Muscle of leg (tissue), 11 donors: ENCODE data around the gene RSPH9. TPM values are rescaled to one million over a fixed set of nuclear protein-coding genes. Genes with fewer than 3 reads are reported as not detected.

Experiments used
- DNase-seq: peaks from one replicate; pipeline ENCODE4 v3.0.0; 2013
- H3K27ac ChIP-seq: one replicate; pipeline ENCODE4 v1.5.1; 2013; ENCODE audit warnings: mild to moderate bottlenecking, low read length, control low read depth
- H3K27me3 ChIP-seq: one replicate; pipeline ENCODE4 v1.6.1; 2013; ENCODE audit warnings: low read length; ENCODE audit not compliant: control insufficient read depth, insufficient read depth
- H3K36me3 ChIP-seq: one replicate; pipeline ENCODE4 v1.6.1; 2013; ENCODE audit warnings: low read length; ENCODE audit not compliant: control insufficient read depth, insufficient read depth
- H3K4me1 ChIP-seq: one replicate; pipeline ENCODE4 v1.6.1; 2013; ENCODE audit warnings: low read length; ENCODE audit not compliant: control insufficient read depth, insufficient read depth
- H3K4me3 ChIP-seq: one replicate; pipeline ENCODE4 v1.5.1; 2013; ENCODE audit warnings: low read length, control low read depth
- H3K9me3 ChIP-seq: replicated peaks from 2 replicates; pipeline ENCODE4 v1.6.1; 2013; ENCODE audit warnings: low read depth, low read length; ENCODE audit not compliant: control insufficient read depth
- WGBS: methylation state at CpG from one replicate; pipeline ENCODE4 v1.1.5; 2013; ENCODE audit warnings: missing lambda C conversion rate; ENCODE audit not compliant: insufficient coverage; 5-methylcytosine and 5-hydroxymethylcytosine counted together
- polyA plus RNA-seq, 8 donors: library from polyadenylated mRNA; unstranded; fragments of 120-200 nt; gene quantifications; one replicate each; pipeline versions ENCODE4 v1.2.1 to v1.2.3, GENCODE V29; 2013; ENCODE audit warnings: inconsistent platforms in 1 of 8, low replicate concordance in 1 of 8; ENCODE audit not compliant: insufficient read length in 8 of 8, insufficient read depth in 1 of 8
- total RNA-seq: library from RNA; stranded (reverse); fragments of 120-200 nt; gene quantifications from one replicate; pipeline ENCODE4 v1.2.4, GENCODE V29; 2013

The RSPH9 gene
- total and polyA plus RNA-seq, 9 donors, result 0.41 to 1.1 (median 0.78) TPM

- Histone ChIP-seq H3K27me3 (no peaks in the 10 kb centered on the region), H3K27ac (peak overlapping the region; percentile 47), H3K9me3 (no peaks in the 10 kb centered on the region), H3K4me1 (peaks cover 71% of the 10 kb centered on the region), H3K36me3 (peaks cover 26% of the 10 kb centered on the region), H3K4me3 (no peak overlapping the region)
- 3% methylated on average over 11 of the region's 16 CpGs for WGBS
- peak; percentile 84 for DNase-seq
Measured at GRCh38 chr6:43667245-43668150, 22.7 kb downstream of the RSPH9 start.

DNA sequence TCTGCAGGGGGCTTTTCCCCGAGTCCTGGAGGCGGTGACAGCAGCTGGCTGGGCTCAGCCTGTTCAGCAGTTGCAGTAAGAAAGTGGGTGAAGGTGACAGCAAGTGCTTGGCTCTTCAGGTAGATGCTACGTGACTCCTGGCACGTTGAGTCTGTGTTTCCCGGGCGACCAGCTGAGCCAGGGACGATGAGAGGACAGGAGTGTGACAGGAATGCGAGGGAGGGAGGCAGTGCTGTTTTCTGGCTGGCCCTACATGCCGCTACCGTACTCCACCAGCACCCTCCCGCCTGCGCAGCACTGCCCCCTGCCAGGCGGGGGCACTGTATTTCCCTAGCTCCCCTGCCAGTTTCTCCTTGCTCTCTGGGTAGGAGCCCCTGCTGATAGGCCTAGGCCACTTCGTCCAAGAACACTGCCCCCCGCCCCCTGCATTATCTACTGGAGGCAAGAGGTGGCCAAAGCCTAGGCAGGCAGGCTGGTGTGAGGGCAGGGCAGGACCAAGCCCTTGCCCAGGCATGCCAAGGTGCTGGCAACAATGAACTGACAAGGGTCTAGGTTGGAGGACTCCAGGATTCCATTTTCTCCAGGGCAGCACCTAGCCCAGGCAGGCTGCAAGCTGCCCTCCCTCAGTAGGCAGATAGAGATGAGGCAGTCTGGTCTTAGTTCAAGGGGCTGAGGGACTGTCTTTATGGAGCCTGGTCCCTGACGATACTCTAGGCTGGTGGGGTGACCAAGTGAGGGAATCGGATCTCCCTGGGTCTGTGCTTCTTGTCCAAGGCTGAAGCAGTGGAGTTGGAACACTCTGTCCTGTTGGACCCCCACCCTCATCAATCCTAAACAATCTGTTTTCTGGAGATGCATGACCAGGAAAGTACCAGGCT lies 23.6 kb downstream of the RSPH9 start:
- H3K36me3 ChIP-seq, result peaks cover 33% of the 10 kb centered on the region
- H3K4me3 ChIP-seq, result no peak overlapping the region
- 12% methylated on average over 15 of the region's 17 CpGs for WGBS
- H3K4me1 ChIP-seq, result peaks cover 79% of the 10 kb centered on the region
- no peaks in the 10 kb centered on the region for H3K9me3 ChIP-seq
- peak; percentile 52 for DNase-seq
- no peaks in the 10 kb centered on the region for H3K27me3 ChIP-seq
- H3K27ac ChIP-seq, result peak overlapping the region; percentile 80

DNA sequence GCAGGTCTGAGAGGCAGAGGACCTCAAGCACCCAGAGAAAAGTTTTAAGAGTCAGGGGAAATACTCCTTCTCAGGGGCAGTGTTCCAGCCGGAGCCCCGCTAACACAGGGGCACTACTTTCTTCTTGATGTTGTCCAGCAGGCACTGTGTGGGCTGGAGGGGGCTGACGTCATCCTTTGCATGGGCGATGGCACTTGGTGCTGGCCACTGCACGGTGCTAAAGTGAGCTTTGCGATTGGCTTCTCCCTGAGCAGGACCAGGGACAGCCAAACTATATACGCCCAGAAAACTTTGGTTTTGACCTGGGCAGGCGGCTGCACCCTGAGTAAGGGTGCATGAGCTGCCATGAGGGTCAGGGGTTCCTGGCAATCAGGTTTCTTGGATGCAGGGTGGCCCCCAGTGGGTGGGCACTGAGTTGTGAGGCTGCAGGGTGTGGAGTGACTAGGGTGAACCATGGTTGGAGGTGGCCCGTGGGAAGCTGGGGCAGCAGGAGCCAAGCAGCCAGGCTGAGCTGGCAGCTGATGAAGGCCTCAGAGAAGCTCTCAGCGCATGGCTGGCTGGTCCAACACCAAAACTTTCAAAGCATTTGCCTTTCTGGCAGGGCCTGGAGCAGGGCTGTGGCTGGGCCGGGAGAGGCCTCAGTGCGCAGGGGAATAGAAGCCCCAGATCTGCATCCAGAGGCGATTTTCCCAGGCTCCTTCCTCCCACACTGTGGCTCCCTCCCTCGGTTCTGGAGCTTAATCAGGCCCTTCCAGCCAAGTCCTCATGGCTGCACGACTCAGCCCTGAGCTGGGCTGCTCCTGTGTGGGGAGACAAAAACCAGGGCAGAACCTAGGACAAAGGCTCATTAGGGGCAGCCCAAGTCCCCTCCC lies 24.4 kb downstream of the RSPH9 start:
- Histone ChIP-seq H3K27ac (peak overlapping the region; percentile 80), H3K4me3 (no peak overlapping the region), H3K27me3 (no peaks in the 10 kb centered on the region), H3K36me3 (peaks cover 42% of the 10 kb centered on the region), H3K9me3 (no peaks in the 10 kb centered on the region), H3K4me1 (peaks cover 86% of the 10 kb centered on the region)
- 29% methylated on average over 13 of the region's 15 CpGs for WGBS
- DNase-seq, result peak; percentile 93

GRCh38 chr6:43669922-43670622 lies 25.2 kb downstream of the RSPH9 start:
- Histone ChIP-seq H3K4me3 (no peak overlapping the region), H3K27me3 (no peaks in the 10 kb centered on the region), H3K4me1 (peaks cover 86% of the 10 kb centered on the region), H3K27ac (peak overlapping the region; percentile 80), H3K36me3 (peaks cover 50% of the 10 kb centered on the region), H3K9me3 (no peaks in the 10 kb centered on the region)
- 74% methylated on average over 5 of the region's 6 CpGs for WGBS
- peak; percentile 57 for DNase-seq

DNA sequence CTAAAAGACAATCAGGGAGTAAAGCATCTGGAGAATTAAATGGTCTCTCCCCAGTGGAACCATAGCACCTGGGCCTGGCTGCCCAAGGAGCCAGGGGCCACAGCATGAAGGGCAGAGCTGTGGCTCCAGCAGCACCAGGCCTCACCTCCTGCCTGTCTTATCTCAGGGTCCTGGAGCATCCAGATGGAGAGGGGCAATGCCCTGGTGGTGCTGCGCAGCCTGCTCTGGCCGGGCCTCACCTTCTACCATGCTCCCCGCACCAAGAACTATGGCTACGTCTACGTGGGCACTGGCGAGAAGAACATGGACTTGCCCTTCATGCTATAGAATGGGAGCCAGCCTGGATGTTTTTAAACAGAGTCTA lies 25.8 kb downstream of the RSPH9 start:
- peak overlapping the region; percentile 80 for H3K27ac ChIP-seq
- H3K36me3 ChIP-seq, result peaks cover 55% of the 10 kb centered on the region
- no peaks in the 10 kb centered on the region for H3K27me3 ChIP-seq
- peaks cover 81% of the 10 kb centered on the region for H3K4me1 ChIP-seq
- WGBS, result 100% methylated on average over 4 of the region's 6 CpGs
- no peaks in the 10 kb centered on the region for H3K9me3 ChIP-seq
- no peak overlapping the region for H3K4me3 ChIP-seq
- DNase-seq, result no peak

- Histone ChIP-seq H3K27ac (no peak overlapping the region), H3K4me3 (no peak overlapping the region), H3K36me3 (peaks cover 59% of the 10 kb centered on the region), H3K4me1 (peaks cover 75% of the 10 kb centered on the region), H3K9me3 (no peaks in the 10 kb centered on the region), H3K27me3 (no peaks in the 10 kb centered on the region)
- no peak for DNase-seq
- 88% methylated on average over 7 of the region's 8 CpGs for WGBS
Measured at GRCh38 chr6:43671011-43671800, 26.4 kb downstream of the RSPH9 start.

DNA sequence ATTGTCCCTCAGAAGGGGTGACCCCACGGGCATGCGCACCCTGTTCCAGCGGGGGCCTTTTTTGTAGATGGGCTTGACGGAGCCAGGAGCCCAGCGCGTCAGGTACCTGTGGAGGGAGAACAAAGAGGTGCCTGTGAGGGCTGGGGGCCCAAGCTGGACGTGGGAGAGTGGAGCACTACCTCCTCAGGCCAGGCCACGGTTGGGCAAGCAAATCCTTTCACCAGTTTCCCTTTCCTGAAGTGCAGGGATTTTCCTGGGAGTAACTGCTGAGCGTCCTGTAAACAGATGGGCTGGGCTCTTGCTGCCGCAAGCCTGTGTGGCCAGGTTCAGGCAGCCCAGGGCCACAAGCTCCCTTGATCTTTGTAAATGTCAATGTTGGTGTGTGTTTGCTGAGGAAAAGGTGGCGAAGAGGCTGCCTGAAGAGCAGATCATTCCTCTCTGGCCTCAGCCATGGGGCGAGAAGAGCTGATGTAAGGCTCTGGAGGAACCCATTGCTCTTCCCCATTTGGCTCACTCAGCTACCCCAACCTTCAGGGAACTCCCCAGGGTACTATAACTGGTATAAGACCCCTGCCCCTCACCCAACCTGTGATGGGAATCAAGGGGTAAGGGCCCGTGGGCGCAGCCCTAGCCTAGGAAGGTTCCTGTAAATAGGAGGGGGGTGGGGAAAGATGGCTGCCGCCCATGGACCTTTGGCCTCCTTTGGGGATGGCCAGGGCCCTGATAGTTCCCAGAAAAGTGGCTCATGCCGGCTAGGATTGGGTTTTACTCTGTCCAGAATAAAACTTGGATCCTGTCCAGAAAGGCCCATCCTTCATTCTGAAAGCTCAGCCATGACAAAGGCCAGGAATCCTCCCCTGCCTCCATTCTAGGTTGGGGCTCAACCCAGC lies 27.2 kb downstream of the RSPH9 start:
- H3K4me1 ChIP-seq, result peaks cover 67% of the 10 kb centered on the region
- peak overlapping the region; percentile 20 for H3K27ac ChIP-seq
- H3K36me3 ChIP-seq, result peaks cover 67% of the 10 kb centered on the region
- H3K9me3 ChIP-seq, result no peaks in the 10 kb centered on the region
- DNase-seq, result no peak
- no peak overlapping the region for H3K4me3 ChIP-seq
- WGBS, result 97% methylated on average over 9 of the region's 16 CpGs
- H3K27me3 ChIP-seq, result no peaks in the 10 kb centered on the region

DNA sequence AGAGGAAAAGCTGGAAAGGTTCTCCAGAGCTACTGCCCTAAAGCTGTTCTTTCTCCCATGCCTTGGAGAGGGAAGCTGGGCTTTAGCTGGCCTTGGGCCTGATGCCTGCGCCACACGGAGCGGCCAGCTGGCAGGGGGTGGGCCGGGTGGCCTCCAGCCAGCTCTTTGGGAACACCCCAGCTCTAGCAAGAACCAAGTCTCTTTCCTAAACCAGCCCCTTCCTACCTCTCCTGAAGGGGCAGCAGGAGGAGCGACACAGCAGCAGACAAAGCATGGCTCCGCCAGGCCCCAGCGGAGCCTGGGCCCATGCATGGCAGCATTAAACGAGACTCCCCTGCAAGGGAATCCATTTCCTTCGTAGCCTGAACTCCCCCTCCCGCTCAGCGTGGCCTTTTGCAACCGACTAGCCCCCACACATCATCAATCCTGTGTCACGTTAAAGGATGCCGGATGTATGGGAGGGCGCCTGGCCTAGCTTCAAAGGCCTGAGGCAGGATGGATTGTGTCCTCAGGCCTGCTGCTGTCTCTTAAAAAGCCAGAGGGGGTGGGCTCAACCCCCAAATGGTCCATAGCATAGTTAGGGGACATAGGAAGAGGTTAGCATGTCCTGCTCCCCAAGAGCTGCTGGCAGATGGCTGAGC lies 28.7 kb downstream of the RSPH9 start:
- peaks cover 54% of the 10 kb centered on the region for H3K4me1 ChIP-seq
- H3K27ac ChIP-seq, result peak overlapping the region; percentile 58
- no peaks in the 10 kb centered on the region for H3K27me3 ChIP-seq
- peaks cover 82% of the 10 kb centered on the region for H3K36me3 ChIP-seq
- H3K9me3 ChIP-seq, result no peaks in the 10 kb centered on the region
- H3K4me3 ChIP-seq, result no peak overlapping the region
- WGBS, result 78% methylated on average over 6 of the region's 15 CpGs
- peak; percentile 61 for DNase-seq
